Common myeloid progenitor, CD34-positive (primary cell): ENCODE data around the gene HARS2. TPM values are rescaled to one million over a fixed set of nuclear protein-coding genes. Genes with fewer than 3 reads are reported as not detected.
A peak's percentile ranks its signal among the peaks of the same experiment; 100 is the strongest.
"Not testable (repeated sequence)": the region's sequence is repeated elsewhere in the genome, so short reads cannot be mapped to it uniquely, and the experiment has no call there.

Experiments used
- CTCF ChIA-PET: fragments of 350-600 bp; sonication (Branson Sonifier 250); formaldehyde crosslinking; loops from one replicate; lab custom pipeline; 2021; ENCODE audit warnings: antibody characterized with exemption; lab: Charles Lee
- POLR2A ChIA-PET: fragments of 350-600 bp; sonication (Branson Sonifier 250); formaldehyde crosslinking; loops from one replicate; lab custom pipeline; 2021; ENCODE audit warnings: antibody characterized with exemption; lab: Charles Lee
- DNase-seq, 3 donors: peaks; one replicate each; pipeline versions ENCODE4 v3.0.0 to v3.0.0-alpha.2; 2013
- H3K27ac ChIP-seq, 2 experiments: 1 replicate in 1 of 2; 2 replicates in 1 of 2; pipeline ENCODE4 v1.7.0; 2013; ENCODE audit warnings: inconsistent platforms in 2 of 2, low read length in 2 of 2, mild to moderate bottlenecking in 2 of 2, low read depth in 1 of 2, moderate library complexity in 1 of 2; ENCODE audit not compliant: severe bottlenecking in 2 of 2, insufficient read depth in 1 of 2, poor library complexity in 1 of 2
- H3K27me3 ChIP-seq, 5 experiments: replicated peaks in 2 of 5; 1 replicate in 3 of 5; 2 replicates in 2 of 5; pipeline versions ENCODE4 v1.6.1 to v1.7.0; 2013; ENCODE audit warnings: low read length in 4 of 5, mild to moderate bottlenecking in 2 of 5, moderate library complexity in 2 of 5, inconsistent platforms in 1 of 5; ENCODE audit not compliant: insufficient read depth in 5 of 5, control insufficient read depth in 4 of 5
- H3K36me3 ChIP-seq, 4 experiments: 1 replicate in 2 of 4; 2 replicates in 2 of 4; pipeline versions ENCODE4 v1.6.1 to v1.7.0; 2013; ENCODE audit warnings: low read length in 3 of 4, control low read depth in 1 of 4, mild to moderate bottlenecking in 1 of 4; ENCODE audit not compliant: control insufficient read depth in 4 of 4, insufficient read depth in 4 of 4
- H3K4me1 ChIP-seq, 4 experiments: 1 replicate in 3 of 4; 2 replicates in 1 of 4; pipeline versions ENCODE4 v1.6.1 to v1.7.1; 2013; ENCODE audit warnings: low read length in 3 of 4, mild to moderate bottlenecking in 3 of 4, control low read depth in 1 of 4, inconsistent platforms in 1 of 4, moderate library complexity in 1 of 4; ENCODE audit not compliant: control insufficient read depth in 4 of 4, insufficient read depth in 4 of 4; ENCODE audit errors: control extremely low read depth in 1 of 4
- H3K4me3 ChIP-seq, 7 experiments: 1 replicate in 4 of 7; 2 replicates in 3 of 7; pipeline versions ENCODE4 v1.5.1 to v1.7.0; 2013; ENCODE audit warnings: mild to moderate bottlenecking in 7 of 7, low read length in 6 of 7, moderate library complexity in 6 of 7, inconsistent platforms in 2 of 7, low read depth in 2 of 7, control low read depth in 1 of 7; ENCODE audit not compliant: insufficient read depth in 4 of 7, control insufficient read depth in 1 of 7; ENCODE audit errors: extremely low read depth in 1 of 7
- H3K9me3 ChIP-seq, 5 experiments: 1 replicate in 4 of 5; 2 replicates in 1 of 5; pipeline versions ENCODE4 v1.6.1 to v1.7.1; 2013; ENCODE audit warnings: low read length in 4 of 5, mild to moderate bottlenecking in 2 of 5, inconsistent platforms in 1 of 5, low read depth in 1 of 5, moderate library complexity in 1 of 5; ENCODE audit not compliant: control insufficient read depth in 4 of 5, insufficient read depth in 2 of 5; ENCODE audit errors: control extremely low read depth in 1 of 5
- WGBS: methylation state at CpG from one replicate; pipeline ENCODE4 v1.1.5; 2013; ENCODE audit not compliant: insufficient coverage; 5-methylcytosine and 5-hydroxymethylcytosine counted together
- polyA plus RNA-seq: library from polyadenylated mRNA; unstranded; fragments of 120-200 nt; gene quantifications from one replicate; pipeline ENCODE4 v1.2.1, GENCODE V29; 2013

HARS2 gene, protein sequence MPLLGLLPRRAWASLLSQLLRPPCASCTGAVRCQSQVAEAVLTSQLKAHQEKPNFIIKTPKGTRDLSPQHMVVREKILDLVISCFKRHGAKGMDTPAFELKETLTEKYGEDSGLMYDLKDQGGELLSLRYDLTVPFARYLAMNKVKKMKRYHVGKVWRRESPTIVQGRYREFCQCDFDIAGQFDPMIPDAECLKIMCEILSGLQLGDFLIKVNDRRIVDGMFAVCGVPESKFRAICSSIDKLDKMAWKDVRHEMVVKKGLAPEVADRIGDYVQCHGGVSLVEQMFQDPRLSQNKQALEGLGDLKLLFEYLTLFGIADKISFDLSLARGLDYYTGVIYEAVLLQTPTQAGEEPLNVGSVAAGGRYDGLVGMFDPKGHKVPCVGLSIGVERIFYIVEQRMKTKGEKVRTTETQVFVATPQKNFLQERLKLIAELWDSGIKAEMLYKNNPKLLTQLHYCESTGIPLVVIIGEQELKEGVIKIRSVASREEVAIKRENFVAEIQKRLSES
- polyA plus RNA-seq = 30.0 TPM

DNA sequence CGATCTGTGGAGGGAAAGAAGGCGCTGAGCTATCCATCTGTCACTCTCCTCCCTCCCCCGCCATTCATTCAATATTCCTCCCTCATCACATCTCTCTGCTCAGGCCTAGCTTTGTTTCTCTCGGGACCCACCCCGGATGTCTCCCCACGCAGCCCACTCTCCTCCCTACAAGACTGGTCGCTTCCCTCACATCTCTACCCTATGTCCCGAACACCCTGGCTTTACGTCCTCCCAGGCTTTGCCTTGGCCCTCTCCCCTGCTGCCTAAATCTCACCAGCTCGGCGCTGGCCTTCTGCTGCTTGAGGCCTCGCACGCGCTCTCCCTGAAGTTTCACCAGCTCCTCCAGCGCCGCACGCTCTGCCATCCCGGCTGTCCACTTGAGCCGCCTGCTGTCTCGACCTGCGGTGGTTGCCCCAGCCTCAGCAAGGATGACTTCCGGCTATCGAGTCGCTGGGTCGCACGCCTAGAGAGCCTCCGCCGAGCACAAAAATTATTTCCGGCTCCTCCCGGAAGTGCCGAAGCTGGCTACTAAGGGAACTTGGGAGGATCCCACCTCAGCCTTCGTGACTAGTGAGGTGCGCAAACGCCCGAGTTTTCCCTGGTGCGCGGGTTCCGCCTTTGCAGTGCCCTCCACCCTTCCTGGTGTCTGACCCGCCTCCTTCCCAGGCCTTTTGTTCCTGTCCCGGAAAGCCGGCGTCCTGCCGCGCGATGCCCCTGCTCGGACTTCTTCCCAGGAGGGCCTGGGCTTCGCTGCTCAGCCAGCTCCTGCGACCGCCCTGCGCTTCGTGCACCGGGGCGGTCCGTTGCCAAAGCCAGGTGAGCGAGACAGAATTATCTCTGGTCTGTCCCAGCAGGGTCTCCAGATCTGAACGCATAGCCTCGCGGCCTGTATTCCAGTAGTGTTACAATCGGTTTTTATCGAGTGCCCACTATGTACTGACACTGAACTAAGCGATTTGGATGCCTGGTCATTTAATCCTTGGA, at the start of gene HARS2, which contains the start of gene HARS1:
Gene HARS2 (plus strand): TSS at position 515 of the 984 bp plus-strand sequence. CDS start 194 bp downstream, at position 709.
Gene HARS1 (minus strand): TSS at position 430 of the 984 bp plus-strand sequence. CDS start 66 bp downstream, at position 364.
- POLR2A ChIA-PET = interaction anchor here (0.6 to 1.2 kb wide), 5 partner anchors 10 to 203 kb away, joined by 3 to 5 read pairs (median 4); partner anchors contain the start of genes IK and NDUFA2
- WGBS = 0% methylated on average over 56 of the region's 61 CpGs
- H3K4me1 ChIP-seq = peaks cover 12 to 18% (median 15%) of the 10 kb centered on the region in 4 experiments
- H3K27ac ChIP-seq = peak within 1 kb of the TSS; percentile 78 to 92
- peaks cover 16 to 42% (median 35%) of the 10 kb centered on the region in 4 experiments for H3K36me3 ChIP-seq
- H3K4me3 ChIP-seq = peak within 1 kb of the TSS; percentile 75 to 96 (median 92)
- CTCF ChIA-PET = interaction anchor here (0.6 to 1.5 kb wide), 11 partner anchors 10 to 482 kb away, joined by 3 to 5 read pairs (median 3); partner anchors contain the start of genes ANKHD1, EIF4EBP3, IK and NDUFA2
- peak; percentile 82 to 91 (median 84) for DNase-seq
- H3K9me3 ChIP-seq = no peaks in the 10 kb centered on the region
- H3K27me3 ChIP-seq = no peaks in the 10 kb centered on the region

DNA sequence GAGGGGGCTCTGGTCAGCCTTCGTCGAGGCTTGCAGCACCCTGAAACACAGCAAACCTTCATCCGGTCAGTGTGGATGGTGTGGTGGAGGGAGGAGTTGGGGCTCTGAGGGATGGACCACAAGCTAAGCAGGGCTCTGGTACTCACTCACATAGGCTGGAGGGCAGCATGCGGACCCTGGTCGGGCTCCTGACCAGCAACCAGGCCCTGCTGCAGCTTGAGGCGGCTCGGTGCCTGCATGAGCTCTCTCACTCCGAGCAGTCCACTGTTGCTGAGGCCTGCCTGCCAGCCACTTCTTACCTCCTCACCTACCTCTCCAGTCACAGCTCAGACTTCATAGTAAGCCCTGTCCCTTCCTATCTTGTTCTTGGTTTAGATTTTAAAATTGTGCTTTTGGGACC, 49.5 kb upstream of the HARS2 start:
- 97% methylated on average over 7 of the region's 8 CpGs for WGBS
- Histone ChIP-seq H3K4me3 (no peak overlapping the region), H3K9me3 (no peaks in the 10 kb centered on the region), H3K36me3 (peaks cover 8 to 40% (median 24%) of the 10 kb centered on the region in 4 experiments), H3K27ac (no peak overlapping the region), H3K4me1 (peaks cover 5 to 21% (median 18%) of the 10 kb centered on the region in 4 experiments), H3K27me3 (no peaks in the 10 kb centered on the region)
- ChIA-PET POLR2A (no interaction called here), CTCF (interaction anchor here (0.9 to 2.4 kb wide), 4 partner anchors 13 to 268 kb away, joined by 3 to 13 read pairs (median 4); partner anchors contain the start of gene EIF4EBP3)
- no peak for DNase-seq

DNA sequence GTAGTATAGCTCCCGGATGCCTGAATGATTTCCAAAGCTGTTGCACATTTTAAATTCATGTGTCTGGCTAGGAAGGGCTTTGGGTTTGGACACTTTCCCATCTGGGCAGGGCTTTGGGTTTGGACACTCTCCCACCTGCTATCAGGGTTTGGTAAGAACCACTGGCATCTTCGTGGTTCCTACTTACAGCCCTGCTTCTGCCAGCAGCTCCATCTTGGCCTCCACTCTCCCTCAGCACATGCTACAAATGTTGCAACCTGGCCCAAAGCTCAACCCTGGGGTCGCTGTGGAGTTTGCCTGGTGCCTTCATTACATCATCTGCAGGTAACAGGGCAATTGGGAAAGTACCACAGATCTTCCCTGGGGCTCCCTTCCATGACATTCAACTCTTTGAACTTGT, 48.5 kb upstream of the HARS2 start:
- no peak for DNase-seq
- CTCF ChIA-PET = interaction anchor here (1.2 to 2.4 kb wide), 2 partner anchors 77 to 95 kb away, joined by 4 to 13 read pairs; partner anchors contain the start of gene EIF4EBP3

DNA sequence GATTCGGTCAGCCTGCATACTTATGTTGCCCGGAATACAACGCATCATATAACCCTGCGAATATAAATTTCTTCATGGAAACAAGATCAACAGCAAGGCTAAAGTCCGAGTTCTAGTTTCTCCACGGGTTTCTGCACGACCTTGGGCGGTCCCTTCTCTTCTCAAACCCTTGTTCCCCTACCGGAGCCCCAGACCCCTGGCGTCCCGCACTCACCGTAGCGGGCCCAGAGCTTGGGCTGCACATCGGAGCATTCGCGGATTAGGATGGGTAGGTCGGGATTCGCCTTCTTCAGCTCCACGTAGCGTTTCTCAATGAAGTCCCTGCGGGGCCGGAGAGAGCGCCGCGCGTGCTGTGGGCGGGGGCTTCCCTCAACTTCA, 44.2 kb upstream of the HARS2 start:
- no peak for DNase-seq
- H3K36me3 ChIP-seq = peaks cover 10 to 55% (median 38%) of the 10 kb centered on the region in 4 experiments
- ChIA-PET CTCF (interaction anchor here (0.6 to 2.7 kb wide), 9 partner anchors 8 to 101 kb away, joined by 3 to 14 read pairs (median 4); partner anchors contain the start of genes EIF4EBP3, HARS1, HARS2 and WDR55), POLR2A (interaction anchor here (0.7 to 2.8 kb wide), 7 partner anchors 8 to 280 kb away, joined by 4 to 13 read pairs (median 8); partner anchors contain the start of genes EIF4EBP3, HARS1, HARS2 and SRA1)
- under 1% methylated on average over 26 of the region's 27 CpGs for WGBS
- H3K4me1 ChIP-seq = peaks cover 0 to 19% (median 16%) of the 10 kb centered on the region in 4 experiments
- no peaks in the 10 kb centered on the region for H3K27me3 ChIP-seq
- no peaks in the 10 kb centered on the region for H3K9me3 ChIP-seq
- H3K4me3 ChIP-seq = peak overlapping the region; percentile 84 to 98 (median 94)
- peak overlapping the region; percentile 96 to 98 for H3K27ac ChIP-seq

More for the DNA sequence above, 48.5 kb upstream of the HARS2 start:
- POLR2A ChIA-PET = interaction anchor here (0.9 kb wide), 1 partner anchor 11 kb away, joined by 3 read pairs; no protein-coding TSS in a partner anchor
- no peak overlapping the region for H3K27ac ChIP-seq
- H3K4me3 ChIP-seq = no peak overlapping the region
- peaks cover 8 to 40% (median 24%) of the 10 kb centered on the region in 4 experiments for H3K36me3 ChIP-seq
- peaks cover 5 to 25% (median 22%) of the 10 kb centered on the region in 4 experiments for H3K4me1 ChIP-seq
- H3K27me3 ChIP-seq = no peaks in the 10 kb centered on the region
- WGBS = 92% methylated on average over 3 of the region's 3 CpGs
- H3K9me3 ChIP-seq = no peaks in the 10 kb centered on the region

DNA sequence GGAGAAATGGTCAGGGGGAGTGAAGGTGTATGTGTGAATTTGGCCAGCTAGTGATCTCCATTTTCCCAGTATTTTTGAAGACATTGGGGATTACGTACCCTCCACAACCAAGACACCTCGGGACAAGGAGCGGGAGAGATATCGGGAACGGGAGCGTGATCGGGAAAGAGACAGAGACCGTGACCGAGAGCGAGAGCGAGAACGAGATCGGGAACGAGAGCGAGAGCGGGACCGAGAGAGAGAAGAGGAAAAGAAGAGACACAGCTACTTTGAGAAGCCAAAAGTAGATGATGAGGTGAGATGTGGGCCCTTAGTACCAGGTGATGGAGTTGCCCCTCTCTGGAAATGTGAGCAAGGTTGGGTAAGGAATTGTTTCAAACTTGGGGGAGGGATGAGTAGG, 32.4 kb upstream of the HARS2 start:
- H3K27ac ChIP-seq = no peak overlapping the region
- no peaks in the 10 kb centered on the region for H3K27me3 ChIP-seq
- POLR2A ChIA-PET = no interaction called here
- 98% methylated on average over 17 of the region's 17 CpGs for WGBS
- H3K4me3 ChIP-seq = no peak overlapping the region
- H3K9me3 ChIP-seq = no peaks in the 10 kb centered on the region
- peaks cover 42 to 90% (median 69%) of the 10 kb centered on the region in 4 experiments for H3K36me3 ChIP-seq
- no peak for DNase-seq
- peaks cover 0 to 2% (median under 1%) of the 10 kb centered on the region in 4 experiments for H3K4me1 ChIP-seq
- CTCF ChIA-PET = interaction anchor here (1.0 kb wide), 1 partner anchor 14 kb away, joined by 3 read pairs; no protein-coding TSS in a partner anchor

DNA sequence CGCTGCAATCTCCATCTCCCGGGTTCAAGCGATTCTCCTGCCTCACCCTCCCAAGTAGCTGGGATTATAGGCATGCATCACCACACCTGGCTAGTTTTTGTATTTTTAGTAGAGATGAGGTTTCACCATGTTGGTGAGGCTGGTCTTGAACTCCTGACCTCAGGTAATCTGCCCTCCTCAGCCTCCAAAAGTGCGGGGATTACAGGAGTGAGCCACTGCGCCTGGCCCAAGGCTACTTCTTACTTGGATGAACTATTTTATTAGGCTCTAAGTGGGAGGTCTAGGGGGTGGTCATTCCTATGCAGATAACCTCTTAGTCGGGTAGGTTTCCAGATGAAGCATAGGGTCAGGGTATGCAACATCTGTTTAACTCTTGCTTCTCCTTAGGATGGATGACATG, 30.9 kb upstream of the HARS2 start:
- CTCF ChIA-PET, H3K4me1 ChIP-seq, H3K27me3 ChIP-seq, POLR2A ChIA-PET, H3K9me3 ChIP-seq, DNase-seq, H3K27ac ChIP-seq, H3K4me3 ChIP-seq: not testable (repeated sequence)
- WGBS = 100% methylated on average over 2 of the region's 6 CpGs
- H3K36me3 ChIP-seq = peaks cover 37 to 75% (median 61%) of the 10 kb centered on the region in 4 experiments
